ENCODE results near the gene HPCAL1.

The HPCAL1 gene

DNA sequence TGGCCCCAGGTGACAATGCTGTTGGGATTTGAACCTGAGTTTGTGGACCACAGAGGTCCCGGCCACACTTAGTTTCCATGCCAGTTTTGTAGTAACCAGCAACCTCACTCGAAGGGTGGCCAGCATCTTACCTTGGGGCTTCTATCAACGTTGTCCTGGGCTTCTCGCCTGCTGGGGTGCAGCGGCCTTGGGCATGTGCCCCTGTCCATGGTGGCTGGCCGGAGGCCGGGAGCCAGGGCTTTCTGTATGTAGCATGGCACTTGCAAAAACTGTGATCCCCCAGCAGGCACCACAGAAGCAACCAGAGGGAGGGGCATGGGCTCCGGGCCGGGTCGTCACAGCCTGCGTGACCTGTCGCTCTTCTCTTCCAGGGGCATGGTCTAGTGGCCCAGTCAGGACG lies 93.8 kb downstream of the HPCAL1 start:
- Histone ChIP-seq H3K27ac (ENCODE audit: low read depth, low read length) (no peak overlapping the region), H4K20me1 (ENCODE audit: control insufficient read depth, insufficient read depth, low read depth, low read length) (no peaks in the 10 kb centered on the region), H3K27me3 (ENCODE audit: control insufficient read depth, low read length) (no peaks in the 10 kb centered on the region), H3K79me2 (ENCODE audit: control insufficient read depth, low read length) (no peaks in the 10 kb centered on the region), H3K4me3 (ENCODE audit: low read length) (no peak overlapping the region), H3K9me3 (ENCODE audit: control insufficient read depth, insufficient read depth, low read length) (no peaks in the 10 kb centered on the region; the same call in 1 of the 2 replicates), H3K4me1 (ENCODE audit: control insufficient read depth, low read length) (peaks cover 7% of the 10 kb centered on the region), H3K36me3 (ENCODE audit: control insufficient read depth, low read length) (no peaks in the 10 kb centered on the region), H3K4me2 (ENCODE audit: low read length) (no peak overlapping the region), H3K9me2 (replicated peaks; ENCODE audit: control insufficient read depth, low read length) (no peaks in the 10 kb centered on the region), H3F3A (ENCODE audit: control insufficient read depth, insufficient read depth) (no peaks in the 10 kb centered on the region)
- TF ChIP-seq CTCF (IDR thresholded peaks at IDR 0.05; ENCODE audit: low read depth, low read length, poor library complexity, severe bottlenecking): no peak
- TF ChIP-seq EZH2phosphoT487 (IDR thresholded peaks at IDR 0.05; ENCODE audit: borderline replicate concordance, low read length): no peak

- Histone ChIP-seq H3K4me2 (ENCODE audit: low read length) (no peak overlapping the region), H3K9me3 (ENCODE audit: control insufficient read depth, insufficient read depth, low read length) (no peaks in the 10 kb centered on the region; the same call in 1 of the 2 replicates), H3K79me2 (ENCODE audit: control insufficient read depth, low read length) (no peaks in the 10 kb centered on the region), H3K4me1 (ENCODE audit: control insufficient read depth, low read length) (peaks cover 7% of the 10 kb centered on the region), H3F3A (ENCODE audit: control insufficient read depth, insufficient read depth) (no peaks in the 10 kb centered on the region), H3K27me3 (ENCODE audit: control insufficient read depth, low read length) (no peaks in the 10 kb centered on the region), H4K20me1 (ENCODE audit: control insufficient read depth, insufficient read depth, low read depth, low read length) (no peaks in the 10 kb centered on the region), H3K9me2 (replicated peaks; ENCODE audit: control insufficient read depth, low read length) (no peaks in the 10 kb centered on the region), H3K27ac (ENCODE audit: low read depth, low read length) (no peak overlapping the region), H3K4me3 (ENCODE audit: low read length) (no peak overlapping the region), H3K36me3 (ENCODE audit: control insufficient read depth, low read length) (no peaks in the 10 kb centered on the region)
- TF ChIP-seq EZH2phosphoT487 (IDR thresholded peaks at IDR 0.05; ENCODE audit: borderline replicate concordance, low read length) (no peak), CTCF (IDR thresholded peaks at IDR 0.05; ENCODE audit: low read depth, low read length, poor library complexity, severe bottlenecking) (no peak)
Observed at GRCh38 chr2:10397297-10397875, 94.7 kb downstream of the HPCAL1 start.

DNA sequence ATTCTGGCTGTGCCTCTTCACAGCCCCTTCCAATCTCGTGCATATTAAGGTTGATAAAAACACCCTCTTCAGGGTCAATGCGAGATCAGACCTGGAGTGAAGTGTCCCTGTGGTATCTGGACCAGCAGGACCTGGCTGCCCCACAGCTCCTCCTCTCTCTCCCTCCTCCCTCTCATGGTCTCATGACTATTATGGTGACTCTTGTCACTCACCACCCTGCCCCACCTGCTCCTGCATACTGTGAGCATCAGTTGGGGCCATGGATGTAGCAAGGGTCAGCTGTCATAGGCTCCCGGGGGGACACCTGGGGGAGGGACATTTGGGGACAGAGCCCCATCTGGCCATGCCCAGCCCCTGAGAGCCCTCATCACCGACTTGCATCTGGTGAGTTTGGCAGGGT lies 95.2 kb downstream of the HPCAL1 start:
- Histone ChIP-seq H3K4me3 (ENCODE audit: low read length) (no peak overlapping the region), H3K27me3 (ENCODE audit: control insufficient read depth, low read length) (no peaks in the 10 kb centered on the region), H3K4me1 (ENCODE audit: control insufficient read depth, low read length) (peaks cover 7% of the 10 kb centered on the region), H3F3A (ENCODE audit: control insufficient read depth, insufficient read depth) (no peaks in the 10 kb centered on the region), H3K36me3 (ENCODE audit: control insufficient read depth, low read length) (no peaks in the 10 kb centered on the region), H3K27ac (ENCODE audit: low read depth, low read length) (no peak overlapping the region), H3K9me3 (ENCODE audit: control insufficient read depth, insufficient read depth, low read length) (no peaks in the 10 kb centered on the region; the same call in 1 of the 2 replicates), H3K4me2 (ENCODE audit: low read length) (no peak overlapping the region), H3K79me2 (ENCODE audit: control insufficient read depth, low read length) (no peaks in the 10 kb centered on the region), H4K20me1 (ENCODE audit: control insufficient read depth, insufficient read depth, low read depth, low read length) (no peaks in the 10 kb centered on the region), H3K9me2 (replicated peaks; ENCODE audit: control insufficient read depth, low read length) (no peaks in the 10 kb centered on the region)
- TF ChIP-seq CTCF (IDR thresholded peaks at IDR 0.05; ENCODE audit: low read depth, low read length, poor library complexity, severe bottlenecking) (no peak), EZH2phosphoT487 (IDR thresholded peaks at IDR 0.05; ENCODE audit: borderline replicate concordance, low read length) (no peak)
